ENCODE results near the gene HBEGF. TPM values are rescaled to one million over a fixed set of nuclear protein-coding genes. Genes with fewer than 3 reads are reported as not detected.
A peak's percentile ranks its signal among the peaks of the same experiment; 100 is the strongest.

The HBEGF gene
- total RNA-seq, 1 donor from 2014 or later: 0.49 TPM

DNA sequence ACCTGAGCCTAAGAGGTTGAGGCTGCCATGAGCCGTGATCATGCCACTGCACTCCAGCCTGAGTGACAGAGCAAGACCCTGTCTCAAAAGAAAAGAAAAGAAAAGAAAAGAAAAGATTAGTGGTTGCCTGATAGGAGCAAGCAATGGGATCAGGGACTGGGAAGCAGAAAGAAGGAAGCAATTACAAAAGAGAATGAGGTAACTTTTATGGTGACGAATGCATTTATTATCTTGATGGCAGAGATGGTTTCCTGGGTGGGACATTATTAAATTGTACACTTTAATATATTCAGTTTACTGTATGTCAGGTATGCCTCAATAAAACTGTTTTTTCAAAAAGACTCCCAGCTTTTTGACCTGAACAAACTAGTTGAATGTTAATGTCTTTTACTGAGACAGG, 36.0 kb downstream of the HBEGF start:
- ATAC-seq (ENCODE audit: low read depth) (no peak), DNase-seq (no peak)
- H3K27me3 Mint-ChIP-seq: peaks cover 5% of the 10 kb centered on the region
- H3K4me1 Mint-ChIP-seq: no peaks in the 10 kb centered on the region
- H3K9me3 Mint-ChIP-seq: no peaks in the 10 kb centered on the region
- ChIA-PET POLR2A (no interaction called here), CTCF (no interaction called here)
- no peak overlapping the region for H3K27ac Mint-ChIP-seq
- H3K4me3 Mint-ChIP-seq: no peak overlapping the region
- no peaks in the 10 kb centered on the region for H3K36me3 Mint-ChIP-seq (ENCODE audit: low read depth)
- intact Hi-C loops (cut with micrococcal nuclease): no loop called here
- TF ChIP-seq, protein P1, sequence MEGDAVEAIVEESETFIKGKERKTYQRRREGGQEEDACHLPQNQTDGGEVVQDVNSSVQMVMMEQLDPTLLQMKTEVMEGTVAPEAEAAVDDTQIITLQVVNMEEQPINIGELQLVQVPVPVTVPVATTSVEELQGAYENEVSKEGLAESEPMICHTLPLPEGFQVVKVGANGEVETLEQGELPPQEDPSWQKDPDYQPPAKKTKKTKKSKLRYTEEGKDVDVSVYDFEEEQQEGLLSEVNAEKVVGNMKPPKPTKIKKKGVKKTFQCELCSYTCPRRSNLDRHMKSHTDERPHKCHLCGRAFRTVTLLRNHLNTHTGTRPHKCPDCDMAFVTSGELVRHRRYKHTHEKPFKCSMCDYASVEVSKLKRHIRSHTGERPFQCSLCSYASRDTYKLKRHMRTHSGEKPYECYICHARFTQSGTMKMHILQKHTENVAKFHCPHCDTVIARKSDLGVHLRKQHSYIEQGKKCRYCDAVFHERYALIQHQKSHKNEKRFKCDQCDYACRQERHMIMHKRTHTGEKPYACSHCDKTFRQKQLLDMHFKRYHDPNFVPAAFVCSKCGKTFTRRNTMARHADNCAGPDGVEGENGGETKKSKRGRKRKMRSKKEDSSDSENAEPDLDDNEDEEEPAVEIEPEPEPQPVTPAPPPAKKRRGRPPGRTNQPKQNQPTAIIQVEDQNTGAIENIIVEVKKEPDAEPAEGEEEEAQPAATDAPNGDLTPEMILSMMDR (IDR thresholded peaks at IDR 0.05): no peak

DNA sequence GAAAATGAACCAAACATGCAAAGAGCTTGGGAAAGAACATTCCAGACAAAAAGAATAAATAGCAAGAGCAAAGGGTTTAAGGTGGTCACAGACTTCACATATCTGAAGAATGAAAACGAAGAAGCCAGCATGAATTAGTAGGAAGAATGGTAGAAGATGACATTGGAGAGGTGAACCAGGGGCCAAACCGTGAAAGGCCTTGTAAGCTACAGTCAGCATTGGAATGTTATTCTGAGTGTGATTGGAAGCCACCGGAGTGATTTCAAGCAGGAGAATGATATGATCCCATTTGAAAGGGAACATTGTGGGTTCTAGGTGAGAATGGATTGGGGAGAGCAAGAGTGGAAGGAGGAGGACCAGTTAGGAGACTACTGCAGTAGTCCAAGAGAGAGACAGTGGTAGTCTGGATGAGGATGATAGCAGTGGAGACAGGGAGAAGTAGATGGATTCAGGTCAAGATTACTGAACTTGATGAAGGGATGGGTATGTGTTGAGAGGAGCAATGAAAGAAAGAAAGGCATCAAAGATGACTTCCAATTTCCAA, 36.6 kb downstream of the HBEGF start:
- H3K36me3 Mint-ChIP-seq (ENCODE audit: low read depth): no peaks in the 10 kb centered on the region

GRCh38 chr5:140305471-140305870, 40.9 kb downstream of the HBEGF start:
- no peak for DNase-seq
- CTCF ChIA-PET: no interaction called here
- peaks cover 19% of the 10 kb centered on the region for H3K4me1 Mint-ChIP-seq
- H3K27ac Mint-ChIP-seq: no peak overlapping the region
- intact Hi-C loops (cut with micrococcal nuclease): no loop called here
- peaks cover 6% of the 10 kb centered on the region for H3K27me3 Mint-ChIP-seq
- TF ChIP-seq, protein P1 (IDR thresholded peaks at IDR 0.05): no peak
- H3K9me3 Mint-ChIP-seq: no peaks in the 10 kb centered on the region
- H3K4me3 Mint-ChIP-seq: no peak overlapping the region
- peaks cover 8% of the 10 kb centered on the region for H3K36me3 Mint-ChIP-seq (ENCODE audit: low read depth)
- no peak for ATAC-seq (ENCODE audit: low read depth)
- POLR2A ChIA-PET: interaction anchor here (1.2 kb wide), 1 partner anchor 95 kb away, joined by 3 read pairs; no protein-coding TSS in a partner anchor

More for the DNA sequence above, 36.6 kb downstream of the HBEGF start:
- Mint-ChIP-seq H3K4me1 (no peaks in the 10 kb centered on the region), H3K27ac (no peak overlapping the region), H3K27me3 (peaks cover 8% of the 10 kb centered on the region), H3K4me3 (no peak overlapping the region), H3K9me3 (no peaks in the 10 kb centered on the region)
- ChIA-PET POLR2A (no interaction called here), CTCF (no interaction called here)
- TF ChIP-seq, protein P1 (IDR thresholded peaks at IDR 0.05): no peak
- ATAC-seq (ENCODE audit: low read depth) (no peak), DNase-seq (no peak)
- intact Hi-C loops (cut with micrococcal nuclease): no loop called here

DNA sequence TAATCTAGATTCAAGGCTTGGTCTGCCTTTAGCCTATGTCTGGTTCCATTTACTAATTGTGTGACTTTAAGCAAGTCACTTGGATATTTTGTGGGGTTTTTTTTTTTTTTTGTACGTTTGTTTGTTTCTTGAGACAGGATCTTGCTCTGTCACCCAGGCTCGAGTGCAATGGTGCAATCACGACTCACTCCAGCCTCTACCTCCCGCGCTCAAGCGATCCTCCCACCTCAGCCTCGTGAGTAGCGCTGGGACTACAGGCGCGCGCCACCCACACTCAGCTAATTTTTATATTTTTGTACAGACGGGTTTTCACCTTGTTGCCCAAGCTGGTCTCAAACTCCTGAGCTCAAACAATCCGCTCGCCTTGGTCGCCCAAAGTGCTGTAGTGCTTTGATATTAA, 42.4 kb downstream of the HBEGF start:
- H3K27me3 Mint-ChIP-seq: peaks cover 6% of the 10 kb centered on the region
- intact Hi-C loops (cut with micrococcal nuclease): loop anchor here (1.0 to 5.0 kb wide), 6 partner anchors 20 to 1837 kb away; partner anchors contain the start of genes ANKHD1, CYSTM1, EGR1 and HBEGF
- no peak overlapping the region for H3K27ac Mint-ChIP-seq
- H3K4me3 Mint-ChIP-seq: no peak overlapping the region
- H3K9me3 Mint-ChIP-seq: no peaks in the 10 kb centered on the region
- DNase-seq (no peak), ATAC-seq (ENCODE audit: low read depth) (no peak)
- CTCF ChIA-PET: no interaction called here
- peaks cover 21% of the 10 kb centered on the region for H3K4me1 Mint-ChIP-seq
- TF ChIP-seq, protein P1 (IDR thresholded peaks at IDR 0.05): no peak
- H3K36me3 Mint-ChIP-seq (ENCODE audit: low read depth): peaks cover 19% of the 10 kb centered on the region
- POLR2A ChIA-PET: interaction anchor here (0.6 to 1.2 kb wide), 4 partner anchors 11 to 160 kb away, joined by 3 to 7 read pairs (median 5); no protein-coding TSS in a partner anchor

DNA sequence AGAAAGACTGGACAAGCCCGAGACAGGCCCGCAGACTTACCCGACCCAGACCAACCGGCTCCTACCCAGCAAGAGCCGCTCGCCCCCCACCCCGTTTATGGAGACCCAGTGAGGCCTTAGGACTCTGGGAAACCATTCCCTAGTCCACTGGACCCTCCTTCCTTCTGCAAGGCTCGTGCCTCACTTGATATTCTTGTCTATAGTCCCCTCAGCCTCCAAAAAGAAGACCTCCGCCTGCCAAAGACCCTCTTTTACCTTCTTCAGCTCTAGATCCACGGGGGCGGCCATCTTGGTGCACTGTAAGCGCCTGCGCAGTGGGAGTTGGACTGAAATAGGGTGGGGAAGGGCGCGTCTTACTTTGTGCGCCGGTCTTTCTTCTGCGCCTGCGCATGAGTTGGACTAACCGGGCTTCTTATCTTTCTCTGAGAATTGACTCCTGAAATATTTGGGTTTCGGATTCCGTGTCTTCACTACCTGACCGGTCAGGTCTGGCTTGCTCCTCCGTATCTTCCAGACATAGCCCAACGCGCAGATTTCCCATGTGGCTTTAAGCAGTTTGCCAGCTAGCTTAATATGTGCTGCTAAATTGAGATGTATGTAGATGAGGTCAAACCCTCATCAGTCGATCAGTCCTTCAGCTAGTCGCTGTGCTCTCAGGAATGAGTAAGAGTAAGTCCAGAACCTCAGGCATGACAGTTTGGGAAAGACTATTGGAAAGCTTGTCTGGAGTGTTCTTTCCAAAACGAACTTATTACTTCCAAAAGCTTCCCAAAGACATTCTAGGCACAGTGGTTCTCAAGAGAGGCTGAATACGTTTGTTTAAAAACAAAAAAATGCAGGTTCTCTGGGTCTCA, 43.4 kb downstream of the HBEGF start, which contains the start of gene PFDN1:
Gene PFDN1 (minus strand): TSS at position 316 of the 854 bp plus-strand sequence. CDS start 28 bp downstream, at position 288.
- ATAC-seq (ENCODE audit: low read depth): peak; percentile 99
- H3K4me1 Mint-ChIP-seq: peaks cover 21% of the 10 kb centered on the region
- intact Hi-C loops (cut with micrococcal nuclease): loop anchor here (1.0 to 5.0 kb wide), 6 partner anchors 19 to 1836 kb away; partner anchors contain the start of genes ANKHD1, CYSTM1, EGR1 and HBEGF

More for the DNA sequence above, 43.4 kb downstream of the HBEGF start, which contains the start of gene PFDN1:
- DNase-seq: peak; percentile 76
- H3K27ac Mint-ChIP-seq: peak within 1 kb of the TSS; percentile 97
- ChIA-PET POLR2A (interaction anchor here (0.6 to 1.4 kb wide), 6 partner anchors 12 to 127 kb away, joined by 3 to 7 read pairs (median 4); partner anchors contain the start of genes ANKHD1 and HBEGF), CTCF (interaction anchor here (1.3 to 2.0 kb wide), 3 partner anchors 44 to 59 kb away, joined by 4 to 6 read pairs (median 5); partner anchors contain the start of gene HBEGF)
- peaks cover 3% of the 10 kb centered on the region for H3K27me3 Mint-ChIP-seq
- TF ChIP-seq, protein P1 (IDR thresholded peaks at IDR 0.05): no peak
- peaks cover 24% of the 10 kb centered on the region for H3K36me3 Mint-ChIP-seq (ENCODE audit: low read depth)
- no peaks in the 10 kb centered on the region for H3K9me3 Mint-ChIP-seq
- H3K4me3 Mint-ChIP-seq: peak within 1 kb of the TSS; percentile 99

All from activated B cell treated with CpG ODN at 0.5 μM for 24 hours (primary cell).